Measurements from ENCODE around the gene STMN3.
"Not testable (repeated sequence)": the region's sequence is repeated elsewhere in the genome, so short reads cannot be mapped to it uniquely, and the experiment has no call there.

The STMN3 gene

GRCh38 chr20:63628246-63628975 lies 24.8 kb downstream of the STMN3 start:
- peak; percentile 39 for DNase-seq

GRCh38 chr20:63627751-63628245 lies 25.4 kb downstream of the STMN3 start:
- no peak for DNase-seq

GRCh38 chr20:63627129-63627750 lies 26.0 kb downstream of the STMN3 start:
- peak; percentile 71 for DNase-seq

GRCh38 chr20:63626424-63627128 lies 26.6 kb downstream of the STMN3 start, which contains the start of gene GMEB2:
GMEB2 (minus strand) TSS chr20:63627101; CDS start chr20:63619397, 7,704 bp downstream.
- no peak for DNase-seq

GRCh38 chr20:63625771-63626423 lies 27.3 kb downstream of the STMN3 start:
- no peak for DNase-seq

- DNase-seq = no peak
These were observed 28.7 kb downstream of the STMN3 start for GRCh38 chr20:63624486-63624885.

- DNase-seq = no peak
These were observed 30.5 kb downstream of the STMN3 start for GRCh38 chr20:63622732-63623131.

GRCh38 chr20:63622096-63622495 lies 31.1 kb downstream of the STMN3 start:
- DNase-seq = no peak

- no peak for DNase-seq
These were observed 32.2 kb downstream of the STMN3 start for GRCh38 chr20:63620991-63621390.

GRCh38 chr20:63619505-63619904 lies 33.7 kb downstream of the STMN3 start:
- DNase-seq = no peak

- no peak for DNase-seq
These were observed 34.1 kb downstream of the STMN3 start for GRCh38 chr20:63619086-63619485.

- no peak for DNase-seq
These were observed 34.8 kb downstream of the STMN3 start for GRCh38 chr20:63618291-63618980.

- no peak for DNase-seq
These were observed 35.4 kb downstream of the STMN3 start for GRCh38 chr20:63617876-63618265.

- no peak for DNase-seq
These were observed 35.9 kb downstream of the STMN3 start for GRCh38 chr20:63617092-63617875.

GRCh38 chr20:63613863-63614594 lies 39.2 kb downstream of the STMN3 start:
- not testable (repeated sequence) for DNase-seq

GRCh38 chr20:63612276-63612931 lies 40.8 kb downstream of the STMN3 start:
- DNase-seq = peak; percentile 81

- DNase-seq = no peak
These were observed 41.6 kb downstream of the STMN3 start for GRCh38 chr20:63611646-63612045.

GRCh38 chr20:63610581-63611435 lies 42.4 kb downstream of the STMN3 start:
- DNase-seq = no peak

- DNase-seq = no peak
These were observed 46.5 kb downstream of the STMN3 start for GRCh38 chr20:63606686-63607085.

Data from SIG-M5 (cell line).